ENCODE data around the gene AGL. TPM values are rescaled to one million over a fixed set of nuclear protein-coding genes. Genes with fewer than 3 reads are reported as not detected.

The AGL gene
- total and polyA plus RNA-seq, 2 of the 8 experiments (the other 6 are each of a cell fraction or from before 2014, with no cell fraction given), result 2.7 to 19.2 TPM

DNA sequence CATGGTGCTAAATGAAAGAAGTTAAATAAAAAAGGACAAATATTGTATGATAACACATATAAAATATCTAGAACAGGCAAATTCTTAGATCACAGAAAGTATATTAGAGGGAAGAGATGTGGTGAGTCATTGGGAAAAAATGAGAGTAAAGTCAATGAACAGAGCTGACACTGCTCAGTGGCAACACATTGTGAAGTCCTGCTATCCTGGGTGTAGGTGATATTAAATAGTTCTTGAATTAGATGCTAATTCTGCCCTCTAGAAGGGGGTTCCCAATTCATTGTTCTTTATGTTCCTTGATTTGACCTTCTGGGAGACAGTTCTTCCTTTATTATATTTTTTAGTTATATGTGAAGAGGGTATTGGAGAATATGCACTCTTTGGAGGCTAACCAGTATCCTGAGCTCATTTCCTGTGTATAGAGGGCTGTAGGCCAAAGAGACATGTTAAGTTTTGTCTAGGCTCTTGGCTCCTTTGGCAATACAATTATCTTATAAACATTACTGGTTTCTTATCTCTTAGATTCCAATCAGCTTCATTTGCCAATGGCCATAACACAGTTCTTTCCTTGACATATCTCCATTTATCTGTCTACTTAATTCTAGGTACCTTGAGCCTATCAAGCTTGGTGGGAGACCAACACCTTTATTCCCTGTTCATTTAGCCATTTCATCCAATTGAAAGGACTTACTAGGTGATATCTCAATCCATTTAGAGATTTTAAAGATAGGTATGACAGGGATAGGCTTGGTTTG, 113.1 kb downstream of the AGL start:
- Histone ChIP-seq H4K8ac (ENCODE audit: extremely low read depth, insufficient read depth, low read length) (no peak overlapping the region), H3K9ac (replicated peaks in 1 of 4; ENCODE audit: extremely low read depth in 1 of 4, low read depth in 3 of 4, low read length in 3 of 4) (no peak overlapping the region), H3K56ac (replicated peaks; ENCODE audit: insufficient read length, low read depth, low read length) (no peak overlapping the region), H4K20me1 (replicated peaks in 1 of 2; ENCODE audit: control insufficient read depth in 1 of 2, insufficient read depth in 2 of 2, low read length in 2 of 2) (no peaks in the 10 kb centered on the region), H4K5ac (ENCODE audit: insufficient read length, low read depth, low read length) (no peak overlapping the region), H3K18ac (ENCODE audit: extremely low read depth, low read length) (no peak overlapping the region), H2AFZ (ENCODE audit: low read length) (no peak overlapping the region), H3K27ac (ENCODE audit: low read depth, low read length) (no peak overlapping the region), H3K23me2 (ENCODE audit: low read depth, low read length) (no peaks in the 10 kb centered on the region), H2BK15ac (ENCODE audit: low read length) (no peak overlapping the region), H3K23ac (ENCODE audit: insufficient read length) (no peak overlapping the region), H4K91ac (replicated peaks; ENCODE audit: insufficient read length, low read length) (no peak overlapping the region), H3K4me3 (ENCODE audit: extremely low read depth in 1 of 4, insufficient read depth in 2 of 4, low read depth in 3 of 4, low read length in 4 of 4) (no peak overlapping the region), H3K79me2 (ENCODE audit: control insufficient read depth in 1 of 2, insufficient read depth in 2 of 2, low read length in 2 of 2) (no peaks in the 10 kb centered on the region), H3K27me3 (replicated peaks in 1 of 4; ENCODE audit: control insufficient read depth in 3 of 4, extremely low read depth in 1 of 4, insufficient read depth in 3 of 4, low read length in 3 of 4) (no peaks in the 10 kb centered on the region), H2BK5ac (ENCODE audit: low read depth, low read length) (no peak overlapping the region), H2BK120ac (replicated peaks; ENCODE audit: low read depth, low read length) (no peak overlapping the region), H2AK5ac (ENCODE audit: low read depth, low read length) (no peak overlapping the region), H3K4me1 (replicated peaks in 1 of 4; ENCODE audit: control insufficient read depth in 3 of 4, insufficient read depth in 4 of 4, low read length in 3 of 4) (peaks cover 0 to 1% (median under 1%) of the 10 kb centered on the region in 4 experiments; a peak in 3 of 7 replicates), H3K36me3 (ENCODE audit: control insufficient read depth in 2 of 4, insufficient read depth in 4 of 4, low read length in 3 of 4) (no peaks in the 10 kb centered on the region; a peak in 1 of 8 replicates), H3K4ac (replicated peaks; ENCODE audit: insufficient read length, low read depth, low read length) (no peak overlapping the region), H3K9me3 (ENCODE audit: insufficient read depth in 2 of 2, low read depth in 1 of 2, low read length in 1 of 2) (no peaks in the 10 kb centered on the region), H3K14ac (ENCODE audit: insufficient read length) (no peak overlapping the region), H3K79me1 (ENCODE audit: low read depth, low read length) (no peaks in the 10 kb centered on the region), H3K4me2 (ENCODE audit: insufficient read depth in 1 of 2, low read depth in 2 of 2, low read length in 2 of 2) (no peak overlapping the region), H2BK12ac (ENCODE audit: low read depth, low read length) (no peak overlapping the region), H2BK20ac (ENCODE audit: low read length) (no peak overlapping the region)
- CTCF ChIA-PET (ENCODE audit: partially characterized antibody), result no interaction called here
- DNase-seq (ENCODE audit: low read depth in 1 of 2, low spot score in 2 of 2) (no peak), FAIRE-seq (no peak)
- POLR2A ChIA-PET (ENCODE audit: partially characterized antibody), result no interaction called here
- TF ChIP-seq BRCA1 (IDR thresholded peaks at IDR 0.05; ENCODE audit: low read depth, low read length), result no peak
- no peak for TF ChIP-seq SP1 (IDR thresholded peaks at IDR 0.05; ENCODE audit: low read depth, low read length)
- TF ChIP-seq TAF7 (optimal IDR thresholded peaks at IDR 0.05; ENCODE audit: borderline replicate concordance, low read depth, low read length), result no peak
- no peak for TF ChIP-seq SRF (IDR thresholded peaks at IDR 0.05; ENCODE audit: low read depth, low read length)
- TF ChIP-seq POLR2AphosphoS5 (IDR thresholded peaks at IDR 0.05; ENCODE audit: low read depth, low read length), result no peak
- no peak for TF ChIP-seq JUND (IDR thresholded peaks at IDR 0.05; ENCODE audit: low read length)
- no peak for TF ChIP-seq CHD1 (IDR thresholded peaks at IDR 0.05; ENCODE audit: low read depth, low read length)
- no peak for TF ChIP-seq CTBP2 (IDR thresholded peaks at IDR 0.05; ENCODE audit: borderline replicate concordance, insufficient read depth, insufficient read length, low read length)
- no peak for TF ChIP-seq KDM4A (IDR thresholded peaks at IDR 0.05; ENCODE audit: low read depth, low read length, severe bottlenecking)
